ENCODE results near the gene PTHLH. TPM values are rescaled to one million over a fixed set of nuclear protein-coding genes. Genes with fewer than 3 reads are reported as not detected.

The PTHLH gene
- total RNA-seq, 4 donors from 2014 or later, result 2.5 to 5.5 (median 3.3) TPM

GRCh38 chr12:27957366-27957765, 15.2 kb downstream of the PTHLH start:
- Histone ChIP-seq H3K9me3 (no peaks in the 10 kb centered on the region), H3K27ac (replicated peaks in 1 of 4) (no peak overlapping the region), H3K36me3 (no peaks in the 10 kb centered on the region), H3K27me3 (no peaks in the 10 kb centered on the region), H3K4me1 (no peaks in the 10 kb centered on the region), H3K4me3 (no peak overlapping the region)
- DNase-seq (ENCODE audit: extremely low spot score), result no peak
- WGBS, result 82% methylated on average over 3 of the region's 3 CpGs
- TF ChIP-seq EP300 (IDR thresholded peaks at IDR 0.05), result no peak
- TF ChIP-seq POLR2AphosphoS5 (IDR thresholded peaks at IDR 0.05), result no peak
- no peak for TF ChIP-seq CTCF (IDR thresholded peaks at IDR 0.05)
- intact Hi-C loops (cut with DNase I), result loop anchor here (2.0 kb wide), 1 partner anchor 41 kb away; no protein-coding TSS in a partner anchor

DNA sequence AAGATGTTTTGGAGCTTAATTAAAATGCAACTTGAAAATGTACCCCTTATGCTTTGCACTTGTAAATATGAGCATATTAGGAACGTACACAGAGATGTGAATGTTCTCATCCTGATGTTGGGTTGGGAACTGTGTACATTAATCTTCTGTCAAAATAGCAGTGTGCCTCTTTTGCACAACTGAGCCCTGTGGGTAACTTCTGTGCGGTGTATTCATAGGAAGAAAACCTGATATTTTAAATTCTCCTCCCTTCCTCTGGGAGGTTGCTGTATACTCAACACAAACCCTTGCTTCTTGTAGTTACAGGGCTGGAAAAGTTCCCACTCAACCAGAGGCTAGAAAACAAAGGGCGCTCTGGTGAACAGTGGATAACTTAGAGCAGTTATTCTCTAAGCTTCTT, 18.7 kb downstream of the PTHLH start:
- intact Hi-C loops (cut with DNase I), result no loop called here
- Histone ChIP-seq H3K4me1 (no peaks in the 10 kb centered on the region), H3K4me3 (no peak overlapping the region), H3K36me3 (no peaks in the 10 kb centered on the region), H3K27ac (replicated peaks in 1 of 4) (no peak overlapping the region), H3K9me3 (no peaks in the 10 kb centered on the region), H3K27me3 (no peaks in the 10 kb centered on the region)
- WGBS, result 90% methylated on average over 3 of the region's 3 CpGs
- no peak for DNase-seq (ENCODE audit: extremely low spot score)
- no peak for TF ChIP-seq POLR2AphosphoS5 (IDR thresholded peaks at IDR 0.05)
- TF ChIP-seq CTCF (IDR thresholded peaks at IDR 0.05), result no peak
- no peak for TF ChIP-seq EP300 (IDR thresholded peaks at IDR 0.05)
- TF ChIP-seq POLR2A (IDR thresholded peaks at IDR 0.05; ENCODE audit: low read depth), result no peak

- 90% methylated on average over 4 of the region's 4 CpGs for WGBS
- H3K27me3 ChIP-seq, result no peaks in the 10 kb centered on the region
- H3K4me3 ChIP-seq, result no peak overlapping the region
- H3K27ac ChIP-seq (replicated peaks in 1 of 4), result no peak overlapping the region
- TF ChIP-seq EP300 (IDR thresholded peaks at IDR 0.05) (no peak), CTCF (IDR thresholded peaks at IDR 0.05) (no peak), POLR2A (IDR thresholded peaks at IDR 0.05; ENCODE audit: low read depth) (no peak), POLR2AphosphoS5 (IDR thresholded peaks at IDR 0.05) (no peak)
- DNase-seq (ENCODE audit: extremely low spot score), result no peak
- H3K9me3 ChIP-seq, result no peaks in the 10 kb centered on the region
- H3K36me3 ChIP-seq, result no peaks in the 10 kb centered on the region
- no peaks in the 10 kb centered on the region for H3K4me1 ChIP-seq
- intact Hi-C loops (cut with DNase I), result no loop called here
These were observed 19.2 kb downstream of the PTHLH start for GRCh38 chr12:27953348-27953747.

- intact Hi-C loops (cut with DNase I), result no loop called here
- no peaks in the 10 kb centered on the region for H3K9me3 ChIP-seq
- no peak for DNase-seq (ENCODE audit: extremely low spot score)
- no peak for TF ChIP-seq POLR2A (IDR thresholded peaks at IDR 0.05; ENCODE audit: low read depth)
- no peak overlapping the region for H3K27ac ChIP-seq (replicated peaks in 1 of 4)
- H3K4me3 ChIP-seq, result no peak overlapping the region
- H3K27me3 ChIP-seq, result no peaks in the 10 kb centered on the region
- H3K36me3 ChIP-seq, result no peaks in the 10 kb centered on the region
- WGBS, result 82% methylated on average over 5 of the region's 5 CpGs
- H3K4me1 ChIP-seq, result no peaks in the 10 kb centered on the region
These were observed 20.0 kb downstream of the PTHLH start for GRCh38 chr12:27952510-27952909.

GRCh38 chr12:27951898-27952297, 20.6 kb downstream of the PTHLH start:
- no peaks in the 10 kb centered on the region for H3K27me3 ChIP-seq
- H3K9me3 ChIP-seq, result no peaks in the 10 kb centered on the region
- H3K4me3 ChIP-seq, result no peak overlapping the region
- no peaks in the 10 kb centered on the region for H3K36me3 ChIP-seq
- TF ChIP-seq CTCF (IDR thresholded peaks at IDR 0.05) (no peak), POLR2A (IDR thresholded peaks at IDR 0.05; ENCODE audit: low read depth) (no peak), POLR2AphosphoS5 (IDR thresholded peaks at IDR 0.05) (no peak), EP300 (IDR thresholded peaks at IDR 0.05) (no peak)
- no peaks in the 10 kb centered on the region for H3K4me1 ChIP-seq
- H3K27ac ChIP-seq (replicated peaks in 1 of 4), result no peak overlapping the region
- DNase-seq (ENCODE audit: extremely low spot score), result no peak
- WGBS, result 80% methylated on average over 7 of the region's 7 CpGs
- intact Hi-C loops (cut with DNase I), result no loop called here
